Spinal cord (tissue), 10 donors: Measurements from ENCODE around the gene PRKAR1A. TPM values are rescaled to one million over a fixed set of nuclear protein-coding genes. Genes with fewer than 3 reads are reported as not detected.

Experiments used
- DNase-seq, 6 donors: peaks; one replicate each; pipeline versions ENCODE4 v3.0.0 to v3.0.0-alpha.2; 2013 to 2015; ENCODE audit warnings: low spot score in 6 of 6, low read depth in 4 of 6
- H3K27ac ChIP-seq: one replicate; pipeline ENCODE4 v1.5.1; 2013; ENCODE audit warnings: low read depth, low read length, control low read depth
- H3K27me3 ChIP-seq: one replicate; pipeline ENCODE4 v1.6.1; 2013; ENCODE audit warnings: low read length; ENCODE audit not compliant: control insufficient read depth, insufficient read depth
- H3K36me3 ChIP-seq: one replicate; pipeline ENCODE4 v1.6.1; 2013; ENCODE audit warnings: low read length; ENCODE audit not compliant: control insufficient read depth, insufficient read depth
- H3K4me1 ChIP-seq: one replicate; pipeline ENCODE4 v1.6.1; 2013; ENCODE audit warnings: low read length; ENCODE audit not compliant: control insufficient read depth, insufficient read depth
- H3K4me3 ChIP-seq: one replicate; pipeline ENCODE4 v1.5.1; 2013; ENCODE audit warnings: low read depth, low read length, control low read depth
- H3K9me3 ChIP-seq: one replicate; pipeline ENCODE4 v1.6.1; 2013; ENCODE audit warnings: low read length; ENCODE audit not compliant: control insufficient read depth, insufficient read depth
- WGBS: methylation state at CpG from one replicate; pipeline ENCODE4 v1.1.5; 2013; ENCODE audit warnings: missing lambda C conversion rate; ENCODE audit not compliant: insufficient coverage; 5-methylcytosine and 5-hydroxymethylcytosine counted together
- polyA plus RNA-seq, 2 donors: library from polyadenylated mRNA; unstranded; fragments of 120-200 nt; gene quantifications; one replicate each; pipeline ENCODE4 v1.2.1, GENCODE V29; 2013; ENCODE audit not compliant: insufficient read length in 2 of 2
- total RNA-seq, 2 donors: library from RNA; depleted of rRNA in 1 of 2; stranded (reverse); fragments of 120-200 nt in 1 of 2; fragments of >200 nt in 1 of 2; gene quantifications; one replicate each; pipeline versions ENCODE4 v1.2.3 to v1.2.4, GENCODE V29; 2013 to 2014
- donor health status: healthy.

The PRKAR1A gene
- total and polyA plus RNA-seq, 4 donors = 245 to 397 (median 310) TPM

- Histone ChIP-seq H3K36me3 (no peaks in the 10 kb centered on the region), H3K9me3 (peaks cover 1% of the 10 kb centered on the region), H3K4me3 (no peak overlapping the region), H3K27me3 (peaks cover 2% of the 10 kb centered on the region), H3K27ac (peak overlapping the region; percentile 55), H3K4me1 (no peaks in the 10 kb centered on the region)
- 38% methylated on average over 2 of the region's 3 CpGs for WGBS
- peak in 2 of 6 donors; percentile 41 to 61 for DNase-seq
These were observed 80.7 kb downstream of the PRKAR1A start for GRCh38 chr17:68592682-68593641.

- Histone ChIP-seq H3K4me3 (no peak overlapping the region), H3K36me3 (no peaks in the 10 kb centered on the region), H3K4me1 (no peaks in the 10 kb centered on the region), H3K27me3 (peaks cover 4% of the 10 kb centered on the region), H3K9me3 (no peaks in the 10 kb centered on the region), H3K27ac (no peak overlapping the region)
- DNase-seq = no peak
- WGBS = no CpG with 5 or more reads among the region's 2 CpGs
These were observed 82.3 kb downstream of the PRKAR1A start for GRCh38 chr17:68594552-68594951.

DNA sequence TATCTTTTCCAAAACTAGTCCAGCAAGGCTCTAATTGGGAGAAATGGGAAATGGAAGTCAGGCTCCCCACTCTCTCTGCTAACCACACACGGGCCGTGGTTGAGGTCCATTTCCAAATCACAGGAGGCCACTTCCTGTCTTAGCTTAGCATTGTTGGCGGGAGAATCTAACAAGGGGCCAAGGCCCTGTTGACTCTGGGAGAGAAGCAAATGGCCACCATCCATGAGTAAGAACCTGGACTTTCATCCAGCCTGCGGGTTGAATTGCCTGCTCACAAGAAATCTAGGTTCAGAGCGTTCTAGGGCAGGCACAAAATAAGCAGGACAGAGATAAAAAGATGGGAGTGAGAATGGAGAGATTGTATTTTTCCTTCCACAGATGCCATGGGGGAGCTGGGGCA lies 83.3 kb downstream of the PRKAR1A start:
- H3K36me3 ChIP-seq = no peaks in the 10 kb centered on the region
- peak in 1 of 6 donors; percentile 38 for DNase-seq
- H3K9me3 ChIP-seq = no peaks in the 10 kb centered on the region
- no peak overlapping the region for H3K4me3 ChIP-seq
- peaks cover 11% of the 10 kb centered on the region for H3K27me3 ChIP-seq
- 98% methylated on average over 4 of the region's 5 CpGs for WGBS
- peak overlapping the region; percentile 37 for H3K27ac ChIP-seq
- peaks cover 8% of the 10 kb centered on the region for H3K4me1 ChIP-seq

DNA sequence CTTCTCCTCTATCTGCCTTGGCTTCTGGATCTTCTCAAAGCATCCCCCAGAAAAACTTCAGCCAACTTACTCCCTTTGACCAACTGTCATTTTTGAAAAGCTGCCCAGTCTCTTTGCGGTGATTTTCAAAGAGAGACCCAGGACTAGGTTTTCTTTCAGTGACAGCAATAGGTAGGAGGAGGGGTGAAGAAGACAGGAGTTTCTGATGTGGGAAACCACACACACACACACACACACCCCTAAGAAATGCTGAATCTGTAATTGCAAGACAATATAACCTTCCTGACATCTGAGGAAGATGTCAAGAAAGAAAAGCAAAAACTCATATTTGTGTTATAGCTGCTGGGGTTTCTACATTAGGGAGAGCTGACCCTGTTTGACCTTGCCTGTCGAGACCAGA lies 83.8 kb downstream of the PRKAR1A start:
- H3K27ac ChIP-seq = peak overlapping the region; percentile 37
- H3K4me3 ChIP-seq = no peak overlapping the region
- peaks cover 14% of the 10 kb centered on the region for H3K27me3 ChIP-seq
- peaks cover 11% of the 10 kb centered on the region for H3K4me1 ChIP-seq
- DNase-seq = peak in 1 of 6 donors; percentile 29
- no peaks in the 10 kb centered on the region for H3K36me3 ChIP-seq
- 68% methylated on average over 1 of the region's 2 CpGs for WGBS
- no peaks in the 10 kb centered on the region for H3K9me3 ChIP-seq

DNA sequence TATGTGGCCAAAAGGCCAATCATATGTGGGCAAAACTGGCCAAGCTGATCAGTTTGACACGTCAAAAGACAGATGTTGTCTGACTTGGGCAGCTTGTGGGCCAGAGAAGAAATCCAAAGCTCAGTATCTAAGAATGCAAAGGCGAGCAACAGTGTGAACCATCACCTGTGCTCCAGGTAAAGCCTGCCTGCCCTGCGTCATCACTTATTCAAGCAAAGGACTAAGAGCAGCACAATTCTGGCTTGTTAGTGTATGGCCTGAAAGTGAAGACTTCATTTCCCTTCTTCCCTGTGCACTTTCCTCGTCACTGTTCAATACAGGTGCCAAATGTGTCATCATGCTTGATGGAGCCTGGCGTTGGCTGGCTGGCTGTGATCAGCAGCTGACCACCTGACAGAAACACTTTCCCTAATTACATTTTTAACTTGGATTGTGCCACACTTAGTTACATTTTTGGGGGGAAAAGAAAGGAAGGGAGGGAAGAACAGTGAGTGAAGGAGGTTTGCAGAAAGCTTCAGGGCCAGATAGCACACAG lies 84.2 kb downstream of the PRKAR1A start:
- Histone ChIP-seq H3K27me3 (peaks cover 18% of the 10 kb centered on the region), H3K4me1 (peaks cover 16% of the 10 kb centered on the region), H3K27ac (no peak overlapping the region), H3K9me3 (no peaks in the 10 kb centered on the region), H3K36me3 (no peaks in the 10 kb centered on the region), H3K4me3 (no peak overlapping the region)
- WGBS = 91% methylated on average over 4 of the region's 5 CpGs
- DNase-seq = peak in 1 of 6 donors; percentile 6

GRCh38 chr17:68598074-68598473 lies 85.8 kb downstream of the PRKAR1A start:
- Histone ChIP-seq H3K27ac (peak overlapping the region; percentile 48), H3K27me3 (peaks cover 29% of the 10 kb centered on the region), H3K9me3 (no peaks in the 10 kb centered on the region), H3K36me3 (no peaks in the 10 kb centered on the region), H3K4me3 (peak overlapping the region; percentile 16), H3K4me1 (peaks cover 17% of the 10 kb centered on the region)
- 89% methylated on average over 1 of the region's 4 CpGs for WGBS
- no peak for DNase-seq

GRCh38 chr17:68598545-68598961 lies 86.3 kb downstream of the PRKAR1A start:
- DNase-seq = no peak
- Histone ChIP-seq H3K9me3 (no peaks in the 10 kb centered on the region), H3K27me3 (peaks cover 34% of the 10 kb centered on the region), H3K27ac (peak overlapping the region; percentile 48), H3K36me3 (no peaks in the 10 kb centered on the region), H3K4me1 (peaks cover 17% of the 10 kb centered on the region), H3K4me3 (peak overlapping the region; percentile 53)
- WGBS = no CpG with 5 or more reads among the region's 4 CpGs

GRCh38 chr17:68599091-68599490 lies 86.9 kb downstream of the PRKAR1A start:
- H3K9me3 ChIP-seq = no peaks in the 10 kb centered on the region
- H3K27me3 ChIP-seq = peaks cover 34% of the 10 kb centered on the region
- peak overlapping the region; percentile 48 for H3K27ac ChIP-seq
- DNase-seq = no peak
- peak overlapping the region; percentile 53 for H3K4me3 ChIP-seq
- H3K36me3 ChIP-seq = no peaks in the 10 kb centered on the region
- peaks cover 17% of the 10 kb centered on the region for H3K4me1 ChIP-seq
- no CpG with 5 or more reads among the region's 4 CpGs for WGBS

DNA sequence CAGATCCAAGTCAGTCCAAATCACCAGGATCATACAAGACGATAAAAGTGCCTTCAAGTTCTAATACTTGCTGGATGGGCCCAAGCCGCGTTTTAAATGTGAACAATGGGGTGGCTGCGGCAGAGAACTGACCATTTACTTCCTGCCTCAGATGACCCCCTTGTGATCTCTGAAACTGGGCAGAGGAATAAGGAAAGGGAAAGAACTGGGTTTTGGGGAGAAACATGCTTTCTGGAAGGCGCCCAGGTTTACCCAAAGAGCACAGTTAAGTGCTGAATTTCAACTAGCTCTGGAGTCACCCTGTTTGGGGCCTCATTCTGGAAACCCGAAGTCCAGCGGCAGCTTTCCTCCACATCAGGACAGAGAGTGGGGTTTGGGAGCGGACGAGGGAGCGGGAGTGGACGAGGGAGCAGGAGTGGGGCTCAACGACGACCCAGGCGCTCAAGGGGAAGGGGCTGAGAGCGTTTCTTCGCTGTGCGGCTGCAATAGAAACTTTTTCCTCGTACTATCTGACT lies 87.4 kb downstream of the PRKAR1A start:
- 24% methylated on average over 16 of the region's 18 CpGs for WGBS
- H3K4me3 ChIP-seq = peak overlapping the region; percentile 53
- H3K4me1 ChIP-seq = peaks cover 17% of the 10 kb centered on the region
- H3K27ac ChIP-seq = peak overlapping the region; percentile 48
- peaks cover 34% of the 10 kb centered on the region for H3K27me3 ChIP-seq
- no peak for DNase-seq
- H3K9me3 ChIP-seq = no peaks in the 10 kb centered on the region
- no peaks in the 10 kb centered on the region for H3K36me3 ChIP-seq
